ENCODE results near the gene BTBD16. TPM values are rescaled to one million over a fixed set of nuclear protein-coding genes. Genes with fewer than 3 reads are reported as not detected.
A peak's percentile ranks its signal among the peaks of the same experiment; 100 is the strongest.

Gene BTBD16
- total and polyA plus RNA-seq, 4 donors, result 0.42 to 2.8 (median 1.8) TPM

GRCh38 chr10:122279725-122280141 is 8.6 kb downstream of the BTBD16 start:
- H3K36me3 ChIP-seq (ENCODE audit: control insufficient read depth in 4 of 4, insufficient read depth in 3 of 4, low read depth in 1 of 4, low read length in 3 of 4), result no peaks in the 10 kb centered on the region
- no peaks in the 10 kb centered on the region for H3K27me3 ChIP-seq (ENCODE audit: control insufficient read depth in 4 of 4, insufficient read depth in 4 of 4, low read length in 3 of 4)
- no peak overlapping the region for H3K4me3 ChIP-seq (ENCODE audit: low read depth in 1 of 3, low read length in 3 of 3)
- peak; percentile 49 for DNase-seq (ENCODE audit: low spot score)
- H3K4me1 ChIP-seq (ENCODE audit: control insufficient read depth in 4 of 4, insufficient read depth in 4 of 4, low read length in 3 of 4), result no peaks in the 10 kb centered on the region
- H3K9me3 ChIP-seq (ENCODE audit: control insufficient read depth in 4 of 4, low read length in 3 of 4), result no peaks in the 10 kb centered on the region
- H3K27ac ChIP-seq (ENCODE audit: low read depth in 1 of 2, low read length in 2 of 2), result no peak overlapping the region
- TF ChIP-seq REST (IDR thresholded peaks at IDR 0.05), result no peak
- no peak for TF ChIP-seq GABPA (IDR thresholded peaks at IDR 0.05 in 1 of 2, conservative IDR thresholded peaks at IDR 0.05 in 1 of 2)
- TF ChIP-seq, protein P1, sequence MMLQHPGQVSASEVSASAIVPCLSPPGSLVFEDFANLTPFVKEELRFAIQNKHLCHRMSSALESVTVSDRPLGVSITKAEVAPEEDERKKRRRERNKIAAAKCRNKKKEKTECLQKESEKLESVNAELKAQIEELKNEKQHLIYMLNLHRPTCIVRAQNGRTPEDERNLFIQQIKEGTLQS (IDR thresholded peaks at IDR 0.05), result no peak
- TF ChIP-seq, protein P2, sequence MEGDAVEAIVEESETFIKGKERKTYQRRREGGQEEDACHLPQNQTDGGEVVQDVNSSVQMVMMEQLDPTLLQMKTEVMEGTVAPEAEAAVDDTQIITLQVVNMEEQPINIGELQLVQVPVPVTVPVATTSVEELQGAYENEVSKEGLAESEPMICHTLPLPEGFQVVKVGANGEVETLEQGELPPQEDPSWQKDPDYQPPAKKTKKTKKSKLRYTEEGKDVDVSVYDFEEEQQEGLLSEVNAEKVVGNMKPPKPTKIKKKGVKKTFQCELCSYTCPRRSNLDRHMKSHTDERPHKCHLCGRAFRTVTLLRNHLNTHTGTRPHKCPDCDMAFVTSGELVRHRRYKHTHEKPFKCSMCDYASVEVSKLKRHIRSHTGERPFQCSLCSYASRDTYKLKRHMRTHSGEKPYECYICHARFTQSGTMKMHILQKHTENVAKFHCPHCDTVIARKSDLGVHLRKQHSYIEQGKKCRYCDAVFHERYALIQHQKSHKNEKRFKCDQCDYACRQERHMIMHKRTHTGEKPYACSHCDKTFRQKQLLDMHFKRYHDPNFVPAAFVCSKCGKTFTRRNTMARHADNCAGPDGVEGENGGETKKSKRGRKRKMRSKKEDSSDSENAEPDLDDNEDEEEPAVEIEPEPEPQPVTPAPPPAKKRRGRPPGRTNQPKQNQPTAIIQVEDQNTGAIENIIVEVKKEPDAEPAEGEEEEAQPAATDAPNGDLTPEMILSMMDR (IDR thresholded peaks at IDR 0.05; ENCODE audit: low read depth, low read length, missing input control), result peak; percentile 54
- no peak for TF ChIP-seq TAF1 (conservative IDR thresholded peaks at IDR 0.05)
- TF ChIP-seq JUND (IDR thresholded peaks at IDR 0.05), result no peak
- peak; percentile 78 to 85 for TF ChIP-seq RAD21 (IDR thresholded peaks at IDR 0.05)
- WGBS, result 35% methylated on average over 9 of the region's 9 CpGs
- H3K9ac ChIP-seq (ENCODE audit: low read depth in 1 of 2, low read length in 2 of 2), result no peak overlapping the region

DNA sequence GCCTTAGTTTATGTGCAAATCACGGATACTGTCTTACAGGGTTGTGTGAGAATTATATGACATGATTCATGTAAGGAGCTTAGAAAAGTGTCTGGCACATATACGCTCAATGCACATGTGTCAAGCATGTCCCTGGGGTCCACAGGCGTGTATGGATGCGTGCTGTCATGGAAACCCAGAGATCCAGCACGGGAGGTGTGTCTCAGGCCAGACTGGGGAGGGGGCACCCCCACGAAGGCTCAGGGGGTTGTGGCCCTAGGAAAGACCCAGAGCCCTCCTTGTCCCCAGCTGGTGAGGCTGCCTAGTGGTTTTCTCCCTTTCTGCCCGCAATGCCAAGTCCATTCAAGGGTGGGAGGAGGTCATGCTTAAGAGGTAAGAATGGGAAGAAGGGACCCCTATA is 9.1 kb downstream of the BTBD16 start:
- no peak overlapping the region for H3K4me3 ChIP-seq (ENCODE audit: low read depth in 1 of 3, low read length in 3 of 3)
- H3K9ac ChIP-seq (ENCODE audit: low read depth in 1 of 2, low read length in 2 of 2), result no peak overlapping the region
- H3K36me3 ChIP-seq (ENCODE audit: control insufficient read depth in 4 of 4, insufficient read depth in 3 of 4, low read depth in 1 of 4, low read length in 3 of 4), result no peaks in the 10 kb centered on the region
- H3K4me1 ChIP-seq (ENCODE audit: control insufficient read depth in 4 of 4, insufficient read depth in 4 of 4, low read length in 3 of 4), result no peaks in the 10 kb centered on the region
- TF ChIP-seq ZBTB33 (IDR thresholded peaks at IDR 0.05) (no peak), RAD21 (IDR thresholded peaks at IDR 0.05) (no peak), FOXA2 (IDR thresholded peaks at IDR 0.05) (no peak), MAX (IDR thresholded peaks at IDR 0.05) (no peak), YY1 (IDR thresholded peaks at IDR 0.05) (no peak), EGR1 (IDR thresholded peaks at IDR 0.05; ENCODE audit: low read depth in 2 of 2) (no peak), HNF4G (IDR thresholded peaks at IDR 0.05) (no peak), HNF4A (conservative IDR thresholded peaks at IDR 0.05) (no peak), GABPA (IDR thresholded peaks at IDR 0.05 in 1 of 2, conservative IDR thresholded peaks at IDR 0.05 in 1 of 2) (no peak), TAF1 (conservative IDR thresholded peaks at IDR 0.05) (no peak), REST (IDR thresholded peaks at IDR 0.05) (no peak)
- TF ChIP-seq, protein P1 (IDR thresholded peaks at IDR 0.05), result no peak
- H3K27ac ChIP-seq (ENCODE audit: low read depth in 1 of 2, low read length in 2 of 2), result no peak overlapping the region
- no peaks in the 10 kb centered on the region for H3K9me3 ChIP-seq (ENCODE audit: control insufficient read depth in 4 of 4, low read length in 3 of 4)
- H3K27me3 ChIP-seq (ENCODE audit: control insufficient read depth in 4 of 4, insufficient read depth in 4 of 4, low read length in 3 of 4), result no peaks in the 10 kb centered on the region
- DNase-seq (ENCODE audit: low spot score), result no peak
- WGBS, result 70% methylated on average over 7 of the region's 7 CpGs
